HL-60 (cell line): ENCODE measurements around the gene GALP.
"Not testable (repeated sequence)": the region's sequence is repeated elsewhere in the genome, so short reads cannot be mapped to it uniquely, and the experiment has no call there.

Experiments
- DNase-seq, 2 experiments: peaks; one replicate each; pipeline ENCODE4 v3.0.0-alpha.2; 2010 to 2020; ENCODE audit warnings: low read depth in 1 of 2, low spot score in 1 of 2
- H3K27ac ChIP-seq: fragments of 250-450 bp; sonication (Bioruptor Pico); replicated peaks from 2 replicates; pipeline ENCODE4 v1.5.1; 2020; ENCODE audit warnings: mild to moderate bottlenecking, moderate library complexity
- H3K27me3 ChIP-seq: fragments of 250-450 bp; sonication (Bioruptor Pico); 2 replicates; pipeline ENCODE4 v1.5.1; 2021; ENCODE audit warnings: mild to moderate bottlenecking, moderate library complexity; ENCODE audit not compliant: insufficient read depth, poor library complexity, severe bottlenecking
- H3K4me3 ChIP-seq: replicated peaks from 2 replicates; pipeline ENCODE4 v1.5.1; 2011; ENCODE audit warnings: mild to moderate bottlenecking, control low read depth, low read length; ENCODE audit not compliant: insufficient read depth
- GABPA ChIP-seq: IDR thresholded peaks from 2 replicates; pipeline ENCODE4 v1.6.1; 2012; ENCODE audit warnings: low read depth
- POLR2AphosphoS5 ChIP-seq: IDR thresholded peaks from 2 replicates; pipeline ENCODE4 v1.6.1; 2012; ENCODE audit warnings: low read depth
- SPI1 ChIP-seq: IDR thresholded peaks from 2 replicates; pipeline ENCODE4 v1.6.1; 2012; ENCODE audit warnings: low read depth, mild to moderate bottlenecking, borderline replicate concordance
- TF ChIP-seq, protein P1 (sequence below): IDR thresholded peaks from 2 replicates; pipeline ENCODE4 v1.6.1; 2012; ENCODE audit warnings: low read depth; ENCODE audit not compliant: insufficient replicate concordance
- TF ChIP-seq, protein P2 (sequence below): IDR thresholded peaks from one replicate; pipeline ENCODE4 v1.5.1; 2011; ENCODE audit warnings: low read length, control low read depth, inconsistent platforms; ENCODE audit not compliant: insufficient read depth

GALP gene

DNA sequence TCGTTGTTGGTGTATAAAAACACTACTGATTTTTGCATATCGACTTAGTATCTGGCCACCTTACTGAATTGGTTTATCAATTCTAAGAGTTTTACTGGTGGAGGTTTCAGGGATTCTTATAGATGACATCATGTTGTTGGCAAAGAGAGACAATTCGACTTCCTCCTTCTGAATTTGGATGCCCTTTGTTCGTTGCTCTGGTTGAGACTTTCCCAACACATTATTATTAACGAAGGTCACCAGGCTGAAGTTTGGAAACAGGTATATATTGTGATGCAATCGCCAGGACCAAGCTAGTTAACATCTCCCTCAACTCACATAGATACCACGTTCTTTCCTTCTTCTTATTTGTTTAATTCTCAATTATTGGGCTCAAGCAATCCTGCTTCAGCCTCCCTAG, 23.9 kb downstream of the GALP start:
- no peak overlapping the region for H3K27ac ChIP-seq

DNA sequence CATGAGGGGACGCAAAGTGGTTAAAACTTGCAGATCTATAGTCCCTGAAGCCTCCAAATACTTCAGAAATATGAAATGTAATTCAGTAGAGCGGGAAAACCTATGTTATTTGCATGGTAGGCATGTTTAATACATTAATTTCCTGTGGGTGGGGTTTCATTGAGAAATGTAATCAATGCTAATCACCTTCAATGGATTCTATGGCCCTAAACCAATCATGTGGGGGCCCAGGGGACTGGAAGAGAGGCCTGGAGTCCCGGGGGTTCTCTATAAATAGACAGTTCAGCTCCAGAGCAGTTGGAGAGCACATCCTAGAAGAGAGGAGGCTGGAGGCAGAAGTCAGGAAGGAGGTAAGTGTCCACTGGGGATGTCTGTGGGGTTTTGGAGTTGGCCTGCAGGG, 26.2 kb downstream of the GALP start, which contains the start of gene ZSCAN5C:
ZSCAN5C (plus strand) TSS at position 301 of the 400 bp plus-strand sequence. CDS start 3,641 bp downstream, outside the sequence.
- no peak for DNase-seq
- Histone ChIP-seq H3K27ac (no peak within 1 kb of the TSS), H3K27me3 (no peaks in the 10 kb centered on the region), H3K4me3 (no peak within 1 kb of the TSS)
- TF ChIP-seq SPI1 (no peak), GABPA (no peak), POLR2AphosphoS5 (no peak)
- TF ChIP-seq, protein P1, sequence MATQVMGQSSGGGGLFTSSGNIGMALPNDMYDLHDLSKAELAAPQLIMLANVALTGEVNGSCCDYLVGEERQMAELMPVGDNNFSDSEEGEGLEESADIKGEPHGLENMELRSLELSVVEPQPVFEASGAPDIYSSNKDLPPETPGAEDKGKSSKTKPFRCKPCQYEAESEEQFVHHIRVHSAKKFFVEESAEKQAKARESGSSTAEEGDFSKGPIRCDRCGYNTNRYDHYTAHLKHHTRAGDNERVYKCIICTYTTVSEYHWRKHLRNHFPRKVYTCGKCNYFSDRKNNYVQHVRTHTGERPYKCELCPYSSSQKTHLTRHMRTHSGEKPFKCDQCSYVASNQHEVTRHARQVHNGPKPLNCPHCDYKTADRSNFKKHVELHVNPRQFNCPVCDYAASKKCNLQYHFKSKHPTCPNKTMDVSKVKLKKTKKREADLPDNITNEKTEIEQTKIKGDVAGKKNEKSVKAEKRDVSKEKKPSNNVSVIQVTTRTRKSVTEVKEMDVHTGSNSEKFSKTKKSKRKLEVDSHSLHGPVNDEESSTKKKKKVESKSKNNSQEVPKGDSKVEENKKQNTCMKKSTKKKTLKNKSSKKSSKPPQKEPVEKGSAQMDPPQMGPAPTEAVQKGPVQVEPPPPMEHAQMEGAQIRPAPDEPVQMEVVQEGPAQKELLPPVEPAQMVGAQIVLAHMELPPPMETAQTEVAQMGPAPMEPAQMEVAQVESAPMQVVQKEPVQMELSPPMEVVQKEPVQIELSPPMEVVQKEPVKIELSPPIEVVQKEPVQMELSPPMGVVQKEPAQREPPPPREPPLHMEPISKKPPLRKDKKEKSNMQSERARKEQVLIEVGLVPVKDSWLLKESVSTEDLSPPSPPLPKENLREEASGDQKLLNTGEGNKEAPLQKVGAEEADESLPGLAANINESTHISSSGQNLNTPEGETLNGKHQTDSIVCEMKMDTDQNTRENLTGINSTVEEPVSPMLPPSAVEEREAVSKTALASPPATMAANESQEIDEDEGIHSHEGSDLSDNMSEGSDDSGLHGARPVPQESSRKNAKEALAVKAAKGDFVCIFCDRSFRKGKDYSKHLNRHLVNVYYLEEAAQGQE: no peak
- TF ChIP-seq, protein P2, sequence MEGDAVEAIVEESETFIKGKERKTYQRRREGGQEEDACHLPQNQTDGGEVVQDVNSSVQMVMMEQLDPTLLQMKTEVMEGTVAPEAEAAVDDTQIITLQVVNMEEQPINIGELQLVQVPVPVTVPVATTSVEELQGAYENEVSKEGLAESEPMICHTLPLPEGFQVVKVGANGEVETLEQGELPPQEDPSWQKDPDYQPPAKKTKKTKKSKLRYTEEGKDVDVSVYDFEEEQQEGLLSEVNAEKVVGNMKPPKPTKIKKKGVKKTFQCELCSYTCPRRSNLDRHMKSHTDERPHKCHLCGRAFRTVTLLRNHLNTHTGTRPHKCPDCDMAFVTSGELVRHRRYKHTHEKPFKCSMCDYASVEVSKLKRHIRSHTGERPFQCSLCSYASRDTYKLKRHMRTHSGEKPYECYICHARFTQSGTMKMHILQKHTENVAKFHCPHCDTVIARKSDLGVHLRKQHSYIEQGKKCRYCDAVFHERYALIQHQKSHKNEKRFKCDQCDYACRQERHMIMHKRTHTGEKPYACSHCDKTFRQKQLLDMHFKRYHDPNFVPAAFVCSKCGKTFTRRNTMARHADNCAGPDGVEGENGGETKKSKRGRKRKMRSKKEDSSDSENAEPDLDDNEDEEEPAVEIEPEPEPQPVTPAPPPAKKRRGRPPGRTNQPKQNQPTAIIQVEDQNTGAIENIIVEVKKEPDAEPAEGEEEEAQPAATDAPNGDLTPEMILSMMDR: no peak

More for the DNA sequence above, 23.9 kb downstream of the GALP start:
- Histone ChIP-seq H3K27me3 (no peaks in the 10 kb centered on the region), H3K4me3 (no peak overlapping the region)
- DNase-seq: no peak
- TF ChIP-seq POLR2AphosphoS5 (no peak), SPI1 (no peak), GABPA (no peak)
- TF ChIP-seq, protein P2: no peak
- TF ChIP-seq, protein P1: no peak

DNA sequence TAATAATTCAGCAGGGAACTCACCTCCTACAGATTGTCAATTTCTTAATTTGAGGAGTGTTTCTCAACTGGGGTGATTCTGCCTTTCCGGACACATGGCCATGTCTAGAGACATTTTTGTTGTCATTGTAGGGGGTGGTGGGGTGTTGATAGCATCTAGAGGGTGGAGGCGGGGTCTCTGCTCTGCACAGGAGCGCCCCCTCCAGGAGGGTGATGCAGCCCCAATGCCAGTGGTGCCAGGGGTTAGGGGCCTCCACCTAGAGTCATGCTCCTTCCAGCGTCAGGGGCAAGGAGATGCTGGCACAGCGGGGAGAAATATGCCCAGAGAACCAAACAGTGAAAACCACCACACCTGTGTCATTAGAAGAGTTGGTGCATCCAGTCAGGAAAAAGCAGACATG, 31.8 kb downstream of the GALP start:
- not testable (repeated sequence) for H3K4me3 ChIP-seq, H3K27ac ChIP-seq, H3K27me3 ChIP-seq, DNase-seq

DNA sequence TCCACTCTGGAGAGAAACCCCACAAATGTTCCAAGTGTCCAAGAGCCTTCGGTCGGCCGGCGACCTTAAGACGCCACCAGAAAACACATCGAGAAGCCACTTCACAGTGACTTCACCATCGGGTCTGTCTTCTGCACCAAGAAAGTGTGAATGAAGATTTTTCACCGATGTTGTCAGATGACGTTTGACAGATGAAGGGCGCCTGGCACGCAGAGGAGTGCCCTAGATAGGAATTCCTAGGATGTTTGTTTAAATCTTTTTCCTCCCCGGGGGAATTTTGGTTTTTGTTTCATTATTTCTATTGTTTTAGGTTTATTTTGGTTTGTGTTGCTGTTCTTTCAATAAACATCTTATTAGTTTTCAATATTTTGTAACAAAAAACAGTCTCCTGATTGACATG, 33.3 kb downstream of the GALP start:
- TF ChIP-seq POLR2AphosphoS5: no peak
- TF ChIP-seq SPI1: no peak
- TF ChIP-seq, protein P2: no peak
- TF ChIP-seq, protein P1: no peak
- no peak for TF ChIP-seq GABPA
- Histone ChIP-seq H3K4me3 (no peak overlapping the region), H3K27me3 (no peaks in the 10 kb centered on the region), H3K27ac (no peak overlapping the region)
- DNase-seq: no peak

DNA sequence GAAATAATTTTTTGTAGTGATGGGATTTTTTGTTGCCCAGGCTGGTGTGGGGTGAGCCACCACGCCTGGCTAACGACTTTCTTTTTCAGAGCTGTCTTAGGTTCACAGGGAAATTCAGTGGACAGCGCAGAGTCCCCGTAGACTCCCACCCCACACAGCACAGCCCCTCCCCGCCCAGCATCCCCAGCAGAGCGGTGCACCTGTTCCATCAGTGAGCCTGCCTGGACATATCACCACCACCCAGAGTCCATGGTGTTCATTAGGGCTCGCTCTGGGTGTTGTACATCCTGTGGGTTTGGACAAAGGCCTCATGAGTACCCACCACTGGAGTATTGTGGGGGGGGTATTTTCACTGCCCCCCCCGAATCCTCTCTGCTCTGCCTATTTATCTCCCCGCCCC, 34.2 kb downstream of the GALP start:
- not testable (repeated sequence) for H3K4me3 ChIP-seq, DNase-seq, H3K27ac ChIP-seq, H3K27me3 ChIP-seq
